ENCODE measurements around the gene ST6GALNAC3.
"Not testable (repeated sequence)": the region's sequence is repeated elsewhere in the genome, so short reads cannot be mapped to it uniquely, and the experiment has no call there.

The ST6GALNAC3 gene

GRCh38 chr1:76090283-76091203 is 16.0 kb downstream of the ST6GALNAC3 start:
- H3K4me3 ChIP-seq (ENCODE audit: low read length) = no peak overlapping the region
- no peak for TF ChIP-seq CTCF (IDR thresholded peaks at IDR 0.05; ENCODE audit: insufficient read depth, low read depth, low read length, missing control alignments)
- DNase-seq (ENCODE audit: low read depth) = no peak

GRCh38 chr1:76092812-76093211 is 18.3 kb downstream of the ST6GALNAC3 start:
- no peak for DNase-seq (ENCODE audit: low read depth)
- H3K4me3 ChIP-seq (ENCODE audit: low read length) = no peak overlapping the region
- TF ChIP-seq CTCF (IDR thresholded peaks at IDR 0.05; ENCODE audit: insufficient read depth, low read depth, low read length, missing control alignments) = no peak

- TF ChIP-seq CTCF (IDR thresholded peaks at IDR 0.05; ENCODE audit: insufficient read depth, low read depth, low read length, missing control alignments) = no peak
- no peak for DNase-seq (ENCODE audit: low read depth)
- H3K4me3 ChIP-seq (ENCODE audit: low read length) = no peak overlapping the region
Observed at GRCh38 chr1:76093522-76094312, 19.2 kb downstream of the ST6GALNAC3 start.

GRCh38 chr1:76095802-76096201 is 21.3 kb downstream of the ST6GALNAC3 start:
- TF ChIP-seq CTCF (IDR thresholded peaks at IDR 0.05; ENCODE audit: insufficient read depth, low read depth, low read length, missing control alignments) = no peak
- no peak overlapping the region for H3K4me3 ChIP-seq (ENCODE audit: low read length)
- no peak for DNase-seq (ENCODE audit: low read depth)

- not testable (repeated sequence) for DNase-seq (ENCODE audit: low read depth); H3K4me3 ChIP-seq (ENCODE audit: low read length)
Observed at GRCh38 chr1:76097064-76097463, 22.5 kb downstream of the ST6GALNAC3 start.

- no peak for TF ChIP-seq CTCF (IDR thresholded peaks at IDR 0.05; ENCODE audit: insufficient read depth, low read depth, low read length, missing control alignments)
- no peak overlapping the region for H3K4me3 ChIP-seq (ENCODE audit: low read length)
- no peak for DNase-seq (ENCODE audit: low read depth)
Observed at GRCh38 chr1:76098845-76099244, 24.3 kb downstream of the ST6GALNAC3 start.

- no peak for DNase-seq (ENCODE audit: low read depth)
- no peak overlapping the region for H3K4me3 ChIP-seq (ENCODE audit: low read length)
- no peak for TF ChIP-seq CTCF (IDR thresholded peaks at IDR 0.05; ENCODE audit: insufficient read depth, low read depth, low read length, missing control alignments)
Observed at GRCh38 chr1:76101548-76101947, 27.0 kb downstream of the ST6GALNAC3 start.

All from epithelial cell of esophagus (primary cell).